HG03571 (cell line): ENCODE measurements around the gene GFOD1.
A peak's percentile ranks its signal among the peaks of the same experiment; 100 is the strongest.
"Not testable (repeated sequence)": the region's sequence is repeated elsewhere in the genome, so short reads cannot be mapped to it uniquely, and the experiment has no call there.

Source experiments
- ATAC-seq: cut with Tn5 transposase; IDR thresholded peaks from one replicate; pipeline ENCODE4 v1.9.1; 2021; ENCODE audit not compliant: unreplicated experiment

GFOD1 gene

GRCh38 chr6:13407709-13408695, 79.4 kb downstream of the GFOD1 start:
- ATAC-seq, result no peak

GRCh38 chr6:13407368-13407708, 80.1 kb downstream of the GFOD1 start:
- ATAC-seq, result no peak

GRCh38 chr6:13406781-13407180, 80.6 kb downstream of the GFOD1 start:
- no peak for ATAC-seq

- no peak for ATAC-seq
These were observed 81.4 kb downstream of the GFOD1 start for GRCh38 chr6:13405961-13406477.

- ATAC-seq, result no peak
These were observed 82.5 kb downstream of the GFOD1 start for GRCh38 chr6:13404892-13405254.

- no peak for ATAC-seq
These were observed 83.0 kb downstream of the GFOD1 start for GRCh38 chr6:13404228-13404891.

- no peak for ATAC-seq
These were observed 84.7 kb downstream of the GFOD1 start for GRCh38 chr6:13402711-13403110.

GRCh38 chr6:13400772-13401171, 86.6 kb downstream of the GFOD1 start:
- ATAC-seq, result no peak

- no peak for ATAC-seq
These were observed 88.9 kb downstream of the GFOD1 start for GRCh38 chr6:13398421-13398994.

GRCh38 chr6:13398069-13398381, 89.4 kb downstream of the GFOD1 start:
- ATAC-seq, result no peak

GRCh38 chr6:13397359-13398068, 89.9 kb downstream of the GFOD1 start:
- ATAC-seq, result peak; percentile 84

- no peak for ATAC-seq
These were observed 91.1 kb downstream of the GFOD1 start for GRCh38 chr6:13396241-13396792.

- no peak for ATAC-seq
These were observed 91.8 kb downstream of the GFOD1 start for GRCh38 chr6:13395272-13396237.

GRCh38 chr6:13392462-13392861, 94.9 kb downstream of the GFOD1 start:
- ATAC-seq, result no peak

GRCh38 chr6:13391537-13391936, 95.9 kb downstream of the GFOD1 start:
- ATAC-seq, result no peak

GRCh38 chr6:13390658-13391057, 96.7 kb downstream of the GFOD1 start:
- no peak for ATAC-seq

- not testable (repeated sequence) for ATAC-seq
These were observed 98.2 kb downstream of the GFOD1 start for GRCh38 chr6:13389237-13389636.

- not testable (repeated sequence) for ATAC-seq
These were observed 98.6 kb downstream of the GFOD1 start for GRCh38 chr6:13388769-13389168.

- no peak for ATAC-seq
These were observed 102.4 kb downstream of the GFOD1 start for GRCh38 chr6:13384966-13385365.

GRCh38 chr6:13384506-13384905, 102.9 kb downstream of the GFOD1 start:
- ATAC-seq, result no peak
